Right hindlimb (tissue), 1 donor: Measurements from ENCODE around the gene PPP4C.
"Not testable (repeated sequence)": the region's sequence is repeated elsewhere in the genome, so short reads cannot be mapped to it uniquely, and the experiment has no call there.

Experiments
- DNase-seq: peaks from one replicate; pipeline ENCODE4 v3.0.0-alpha.2; 2018

Gene PPP4C

GRCh38 chr16:30075503-30076275 is at the start of gene PPP4C:
PPP4C (plus strand) TSS chr16:30075994; CDS start chr16:30076378, 384 bp downstream.
- peak; percentile 93 for DNase-seq

GRCh38 chr16:30026449-30026848 is 49.3 kb upstream of the PPP4C start:
- no peak for DNase-seq

GRCh38 chr16:30027588-30028437 is 48.0 kb upstream of the PPP4C start:
- no peak for DNase-seq

- peak; percentile 54 for DNase-seq
Observed at GRCh38 chr16:30028438-30029076, 47.2 kb upstream of the PPP4C start.

GRCh38 chr16:30030011-30030685 is 45.6 kb upstream of the PPP4C start:
- DNase-seq: no peak

GRCh38 chr16:30030841-30031413 is 44.9 kb upstream of the PPP4C start, which contains the start of gene TLCD3B:
TLCD3B (minus strand) TSS chr16:30031271; CDS start chr16:30030527, 744 bp downstream.
- no peak for DNase-seq

GRCh38 chr16:30031477-30031918 is 44.3 kb upstream of the PPP4C start:
- no peak for DNase-seq

GRCh38 chr16:30032083-30032819 is 43.5 kb upstream of the PPP4C start:
- peak; percentile 36 for DNase-seq

GRCh38 chr16:30033270-30033669 is 42.5 kb upstream of the PPP4C start:
- no peak for DNase-seq

GRCh38 chr16:30040221-30040620 is 35.6 kb upstream of the PPP4C start:
- DNase-seq: no peak

- not testable (repeated sequence) for DNase-seq
Observed at GRCh38 chr16:30040690-30041089, 35.1 kb upstream of the PPP4C start.

GRCh38 chr16:30041841-30042240 is 34.0 kb upstream of the PPP4C start:
- DNase-seq: no peak

GRCh38 chr16:30046178-30046577 is 29.6 kb upstream of the PPP4C start:
- DNase-seq: no peak

GRCh38 chr16:30046588-30046987 is 29.2 kb upstream of the PPP4C start:
- DNase-seq: no peak

- no peak for DNase-seq
Observed at GRCh38 chr16:30049871-30050270, 25.9 kb upstream of the PPP4C start.

GRCh38 chr16:30051518-30051917 is 24.3 kb upstream of the PPP4C start:
- no peak for DNase-seq

GRCh38 chr16:30052671-30053372 is 23.0 kb upstream of the PPP4C start:
- DNase-seq: peak; percentile 94

- peak; percentile 31 for DNase-seq
Observed at GRCh38 chr16:30053376-30054015, 22.3 kb upstream of the PPP4C start.

GRCh38 chr16:30054451-30054850 is 21.3 kb upstream of the PPP4C start:
- no peak for DNase-seq

- DNase-seq: no peak
Observed at GRCh38 chr16:30054959-30055553, 20.7 kb upstream of the PPP4C start.
